GM12873 (cell line): ENCODE results near the gene LRRN4CL.

Source experiments
- TF ChIP-seq, protein P1 (sequence below): IDR thresholded peaks from 2 replicates; pipeline ENCODE4 v1.5.1; 2012; ENCODE audit warnings: low read depth, mild to moderate bottlenecking, moderate library complexity, low read length, control low read depth; ENCODE audit not compliant: insufficient read depth; ENCODE audit errors: missing control alignments

LRRN4CL gene

DNA sequence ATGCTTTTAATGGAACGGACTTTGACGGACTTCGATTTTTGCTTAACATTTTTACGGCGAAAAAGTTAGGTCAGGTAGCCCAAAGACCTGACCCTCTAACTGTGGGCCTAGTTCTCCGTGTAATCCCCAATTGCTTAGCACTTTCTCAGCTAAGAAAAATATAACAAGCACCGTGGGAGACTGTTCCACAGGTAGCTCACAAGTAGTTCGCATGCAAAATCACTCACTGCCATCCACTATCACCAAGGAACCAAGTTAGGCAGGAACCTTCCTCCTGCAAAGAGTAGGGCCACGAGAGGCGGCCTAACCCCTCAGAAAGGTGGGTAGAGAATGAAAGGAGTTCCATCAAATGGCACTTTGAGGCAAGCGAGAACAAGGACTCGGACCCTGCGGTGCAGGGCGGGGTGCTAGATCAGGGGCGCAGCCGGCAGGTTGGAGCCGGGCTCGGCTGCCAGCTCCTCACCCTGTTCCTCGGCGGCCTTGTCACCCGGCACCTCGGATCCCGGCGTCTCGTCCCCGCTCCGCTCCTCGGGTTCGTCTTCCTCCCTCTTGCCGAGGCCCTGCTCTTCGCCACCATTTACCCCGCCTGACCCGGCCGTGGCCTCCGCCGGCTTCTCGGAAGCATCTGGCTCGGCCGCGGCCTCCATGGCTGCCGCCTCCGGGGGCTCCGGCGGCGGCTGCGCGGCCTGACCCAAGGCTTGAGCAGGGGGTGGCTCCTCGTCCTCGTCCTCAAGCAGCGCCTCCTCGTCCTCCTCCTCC lies 37.0 kb upstream of the LRRN4CL start:
- TF ChIP-seq, protein P1, sequence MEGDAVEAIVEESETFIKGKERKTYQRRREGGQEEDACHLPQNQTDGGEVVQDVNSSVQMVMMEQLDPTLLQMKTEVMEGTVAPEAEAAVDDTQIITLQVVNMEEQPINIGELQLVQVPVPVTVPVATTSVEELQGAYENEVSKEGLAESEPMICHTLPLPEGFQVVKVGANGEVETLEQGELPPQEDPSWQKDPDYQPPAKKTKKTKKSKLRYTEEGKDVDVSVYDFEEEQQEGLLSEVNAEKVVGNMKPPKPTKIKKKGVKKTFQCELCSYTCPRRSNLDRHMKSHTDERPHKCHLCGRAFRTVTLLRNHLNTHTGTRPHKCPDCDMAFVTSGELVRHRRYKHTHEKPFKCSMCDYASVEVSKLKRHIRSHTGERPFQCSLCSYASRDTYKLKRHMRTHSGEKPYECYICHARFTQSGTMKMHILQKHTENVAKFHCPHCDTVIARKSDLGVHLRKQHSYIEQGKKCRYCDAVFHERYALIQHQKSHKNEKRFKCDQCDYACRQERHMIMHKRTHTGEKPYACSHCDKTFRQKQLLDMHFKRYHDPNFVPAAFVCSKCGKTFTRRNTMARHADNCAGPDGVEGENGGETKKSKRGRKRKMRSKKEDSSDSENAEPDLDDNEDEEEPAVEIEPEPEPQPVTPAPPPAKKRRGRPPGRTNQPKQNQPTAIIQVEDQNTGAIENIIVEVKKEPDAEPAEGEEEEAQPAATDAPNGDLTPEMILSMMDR: no peak

DNA sequence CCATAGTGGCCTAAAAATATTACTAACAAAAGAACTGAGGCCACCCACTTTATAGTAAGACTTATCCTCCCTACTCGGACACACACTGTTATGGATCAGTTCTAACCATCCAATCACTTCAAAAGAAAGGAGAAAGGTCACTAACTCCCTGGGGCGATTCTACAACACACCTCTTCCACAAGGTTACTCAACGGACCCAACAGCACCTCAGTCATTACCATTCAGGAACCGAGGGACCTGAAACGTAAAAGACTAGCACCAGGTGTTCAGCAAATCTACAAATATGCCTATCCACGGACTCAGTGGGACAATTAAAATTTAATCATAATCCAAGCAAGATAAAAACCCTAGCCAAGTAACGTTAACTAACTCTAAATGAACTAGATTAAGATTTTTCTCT lies 36.3 kb upstream of the LRRN4CL start:
- TF ChIP-seq, protein P1: no peak

DNA sequence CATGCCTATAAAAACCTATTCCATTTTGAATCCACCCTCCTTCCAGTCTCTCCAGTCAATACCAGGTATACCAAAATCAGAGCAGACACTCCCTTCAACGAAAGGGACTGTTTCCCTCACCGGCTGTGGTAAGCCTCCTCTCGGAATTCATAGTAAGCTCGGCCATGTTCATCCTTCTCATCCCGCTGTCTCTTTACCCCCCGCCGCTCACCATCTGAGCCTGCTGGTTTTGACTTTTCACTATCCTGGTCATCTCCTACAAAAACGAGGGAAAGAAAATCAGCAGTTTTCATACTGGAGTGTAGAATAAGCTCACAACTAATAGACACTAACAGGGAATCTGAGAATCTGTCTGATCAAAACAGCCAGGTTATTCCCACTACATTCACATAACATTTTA lies 34.8 kb upstream of the LRRN4CL start:
- TF ChIP-seq, protein P1: no peak

DNA sequence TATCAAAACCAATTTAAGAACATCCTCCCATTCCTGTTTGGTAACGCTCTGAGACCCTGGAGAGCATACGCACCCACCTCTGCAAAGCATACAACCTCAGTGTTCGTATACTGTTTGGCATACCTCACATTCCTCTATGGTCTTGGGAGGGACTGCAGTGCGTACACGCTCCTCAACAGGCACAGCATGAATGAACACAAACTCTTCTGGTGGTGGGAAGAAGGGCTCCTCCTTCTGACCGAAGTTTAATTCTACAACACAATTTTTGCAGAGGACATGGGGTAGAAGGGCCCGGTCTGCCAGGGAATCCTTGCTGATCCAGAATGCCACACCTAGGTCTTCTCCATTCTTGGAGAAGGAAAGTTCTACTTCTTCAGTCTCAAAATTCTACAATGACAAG lies 32.7 kb upstream of the LRRN4CL start:
- TF ChIP-seq, protein P1: no peak

DNA sequence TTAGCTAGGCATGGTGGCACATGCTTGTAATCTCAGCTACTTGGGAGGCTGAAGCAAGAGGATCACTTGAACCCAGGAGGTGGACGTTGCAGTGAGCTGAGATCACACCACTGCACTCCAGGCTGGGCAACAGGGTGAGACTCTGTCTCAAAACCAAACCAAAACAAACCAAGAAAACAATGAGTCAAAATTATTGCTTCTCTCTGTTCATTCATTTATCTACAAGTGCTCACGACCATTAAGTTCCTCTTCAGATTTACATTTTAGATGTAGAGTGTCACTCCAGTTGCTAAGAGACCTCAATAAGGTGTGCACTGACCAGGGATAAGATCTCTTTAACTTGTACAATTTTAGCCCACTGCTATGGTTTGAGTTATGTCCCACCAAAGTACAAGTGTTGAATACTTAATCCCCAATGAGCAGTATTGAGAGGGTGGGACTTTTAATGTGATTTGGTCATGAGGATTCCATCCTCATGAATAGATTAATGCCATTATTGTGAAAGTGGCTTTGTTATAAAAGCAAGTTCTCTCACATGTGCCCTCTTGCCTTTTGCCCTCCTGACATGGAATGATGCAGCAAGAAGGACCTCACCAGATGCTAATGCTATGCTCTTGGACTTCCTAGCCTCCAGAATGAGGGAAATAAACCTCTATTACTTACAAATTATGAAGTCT lies 30.1 kb upstream of the LRRN4CL start:
- TF ChIP-seq, protein P1: no peak

DNA sequence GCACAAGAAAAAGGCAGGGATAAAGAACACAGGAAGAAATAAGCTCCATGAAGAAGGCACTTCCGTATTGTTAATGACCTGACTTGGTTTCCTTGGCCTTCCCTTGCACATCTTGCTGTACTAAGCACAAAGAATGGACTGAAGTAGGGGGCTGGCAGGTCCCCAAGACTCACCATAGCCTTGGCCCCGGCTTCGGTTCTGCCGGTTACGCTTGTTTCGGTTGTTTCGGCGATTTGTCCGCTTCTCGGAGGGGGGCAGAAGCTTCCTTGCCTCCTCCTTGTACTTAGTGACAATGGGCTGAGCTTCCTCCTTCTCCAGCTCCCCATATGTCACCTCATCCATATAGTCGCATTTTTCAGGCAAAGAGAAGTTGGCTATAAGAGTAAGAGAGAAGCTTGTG lies 27.5 kb upstream of the LRRN4CL start:
- TF ChIP-seq, protein P1: no peak

DNA sequence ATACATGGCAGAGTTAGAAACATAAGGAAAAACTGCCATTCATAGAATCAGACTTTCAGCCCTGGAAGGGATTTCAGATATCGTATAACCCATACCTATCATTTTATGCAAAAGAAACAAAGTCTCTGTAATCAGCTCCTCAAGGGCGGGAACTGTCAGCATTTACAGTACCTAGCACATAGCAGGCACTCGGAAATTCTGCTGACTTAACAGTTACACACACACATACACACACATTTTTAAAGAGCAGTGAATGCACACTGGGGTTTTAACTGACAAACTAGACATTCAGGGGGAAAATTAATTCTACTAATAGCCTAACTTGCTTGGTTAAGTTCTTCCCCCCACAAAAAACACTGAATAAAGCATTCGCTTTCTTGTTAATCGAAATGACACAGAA lies 26.9 kb upstream of the LRRN4CL start:
- TF ChIP-seq, protein P1: no peak
